HCEC 1CT (cell line): Measurements from ENCODE around the gene KIF23.

Experiments used
- DNase-seq: peaks from one replicate; pipeline ENCODE4 v3.0.0-alpha.2; 2017

The KIF23 gene

GRCh38 chr15:69395460-69395859, 18.7 kb upstream of the KIF23 start:
- DNase-seq: no peak

- DNase-seq: no peak
These were observed 18.2 kb upstream of the KIF23 start for GRCh38 chr15:69395991-69396390.

- DNase-seq: peak; percentile 28
These were observed 15.7 kb upstream of the KIF23 start for GRCh38 chr15:69398491-69398891.

- no peak for DNase-seq
These were observed 13.3 kb upstream of the KIF23 start for GRCh38 chr15:69400850-69401249.

GRCh38 chr15:69402816-69403215, 11.3 kb upstream of the KIF23 start:
- no peak for DNase-seq

- peak; percentile 91 for DNase-seq
These were observed 10.6 kb upstream of the KIF23 start for GRCh38 chr15:69403594-69403993.

- no peak for DNase-seq
These were observed 9.0 kb upstream of the KIF23 start for GRCh38 chr15:69405110-69405509.

- DNase-seq: no peak
These were observed 6.3 kb upstream of the KIF23 start for GRCh38 chr15:69407719-69408400.

GRCh38 chr15:69408841-69409240, 5.3 kb upstream of the KIF23 start:
- DNase-seq: no peak

- peak; percentile 56 for DNase-seq
These were observed 3.8 kb upstream of the KIF23 start for GRCh38 chr15:69410248-69410874.

GRCh38 chr15:69412274-69412673, 1.9 kb upstream of the KIF23 start:
- no peak for DNase-seq

- DNase-seq: no peak
These were observed 1.4 kb upstream of the KIF23 start for GRCh38 chr15:69412701-69413100.

GRCh38 chr15:69414701-69415167, 585 bp downstream of the KIF23 start:
- peak; percentile 94 for DNase-seq

GRCh38 chr15:69415381-69415780, 1.2 kb downstream of the KIF23 start:
- DNase-seq: peak; percentile 34

- DNase-seq: peak; percentile 37
These were observed 3.4 kb downstream of the KIF23 start for GRCh38 chr15:69417581-69417980.

GRCh38 chr15:69421498-69421897, 7.3 kb downstream of the KIF23 start:
- DNase-seq: no peak

- DNase-seq: no peak
These were observed 8.3 kb downstream of the KIF23 start for GRCh38 chr15:69422336-69422895.

- no peak for DNase-seq
These were observed 9.9 kb downstream of the KIF23 start for GRCh38 chr15:69424001-69424400.

GRCh38 chr15:69424748-69425413, 10.7 kb downstream of the KIF23 start:
- DNase-seq: no peak

- no peak for DNase-seq
These were observed 19.7 kb downstream of the KIF23 start for GRCh38 chr15:69433831-69434230.

- DNase-seq: no peak
These were observed 20.1 kb downstream of the KIF23 start for GRCh38 chr15:69434238-69434637.

GRCh38 chr15:69434679-69435078, 20.5 kb downstream of the KIF23 start:
- DNase-seq: no peak

- no peak for DNase-seq
These were observed 21.8 kb downstream of the KIF23 start for GRCh38 chr15:69435985-69436384.

- no peak for DNase-seq
These were observed 22.8 kb downstream of the KIF23 start for GRCh38 chr15:69436951-69437350.
